GM12801 (cell line): ENCODE data around the gene RAB11FIP4.

Experiments
- TF ChIP-seq, protein P1 (sequence below): IDR thresholded peaks from one replicate; pipeline ENCODE4 v1.5.1; 2011; ENCODE audit warnings: control low read depth; ENCODE audit not compliant: insufficient read length; ENCODE audit errors: extremely low read depth

RAB11FIP4 gene

DNA sequence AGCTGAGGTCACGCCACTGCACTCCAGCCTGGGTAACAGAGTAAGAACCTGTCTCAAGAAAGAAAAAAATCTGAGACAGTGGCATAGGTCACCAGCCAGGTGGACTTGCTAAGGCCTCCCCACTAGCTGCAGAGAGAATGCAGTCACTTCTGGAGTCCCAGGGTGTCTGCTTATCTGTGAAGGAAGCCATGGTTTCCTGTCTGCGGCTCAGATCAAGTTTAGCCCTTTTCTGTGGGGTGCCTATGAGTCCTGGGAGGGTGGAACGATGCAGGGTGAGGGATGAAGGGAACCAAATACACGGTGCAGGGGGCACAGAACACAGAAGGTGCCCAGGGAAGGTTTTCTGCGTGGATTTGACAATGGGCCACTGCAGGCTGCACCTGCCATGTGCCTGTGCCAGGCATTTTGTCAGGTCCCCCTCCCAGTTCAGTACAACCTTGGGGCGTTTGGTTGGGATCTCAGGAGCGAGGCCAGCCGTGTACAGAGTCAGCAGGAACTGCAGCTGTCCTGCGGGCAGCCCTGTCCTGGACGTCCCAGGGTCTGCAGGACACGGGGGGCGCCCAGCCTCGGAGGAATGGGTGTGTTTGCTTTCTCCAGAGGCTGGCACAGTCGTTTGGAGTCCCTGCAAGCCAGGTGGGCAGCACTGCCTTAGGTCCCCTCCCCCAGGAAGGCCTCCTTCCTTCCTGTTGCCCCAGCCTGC, 41.8 kb downstream of the RAB11FIP4 start:
- TF ChIP-seq, protein P1, sequence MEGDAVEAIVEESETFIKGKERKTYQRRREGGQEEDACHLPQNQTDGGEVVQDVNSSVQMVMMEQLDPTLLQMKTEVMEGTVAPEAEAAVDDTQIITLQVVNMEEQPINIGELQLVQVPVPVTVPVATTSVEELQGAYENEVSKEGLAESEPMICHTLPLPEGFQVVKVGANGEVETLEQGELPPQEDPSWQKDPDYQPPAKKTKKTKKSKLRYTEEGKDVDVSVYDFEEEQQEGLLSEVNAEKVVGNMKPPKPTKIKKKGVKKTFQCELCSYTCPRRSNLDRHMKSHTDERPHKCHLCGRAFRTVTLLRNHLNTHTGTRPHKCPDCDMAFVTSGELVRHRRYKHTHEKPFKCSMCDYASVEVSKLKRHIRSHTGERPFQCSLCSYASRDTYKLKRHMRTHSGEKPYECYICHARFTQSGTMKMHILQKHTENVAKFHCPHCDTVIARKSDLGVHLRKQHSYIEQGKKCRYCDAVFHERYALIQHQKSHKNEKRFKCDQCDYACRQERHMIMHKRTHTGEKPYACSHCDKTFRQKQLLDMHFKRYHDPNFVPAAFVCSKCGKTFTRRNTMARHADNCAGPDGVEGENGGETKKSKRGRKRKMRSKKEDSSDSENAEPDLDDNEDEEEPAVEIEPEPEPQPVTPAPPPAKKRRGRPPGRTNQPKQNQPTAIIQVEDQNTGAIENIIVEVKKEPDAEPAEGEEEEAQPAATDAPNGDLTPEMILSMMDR = no peak

DNA sequence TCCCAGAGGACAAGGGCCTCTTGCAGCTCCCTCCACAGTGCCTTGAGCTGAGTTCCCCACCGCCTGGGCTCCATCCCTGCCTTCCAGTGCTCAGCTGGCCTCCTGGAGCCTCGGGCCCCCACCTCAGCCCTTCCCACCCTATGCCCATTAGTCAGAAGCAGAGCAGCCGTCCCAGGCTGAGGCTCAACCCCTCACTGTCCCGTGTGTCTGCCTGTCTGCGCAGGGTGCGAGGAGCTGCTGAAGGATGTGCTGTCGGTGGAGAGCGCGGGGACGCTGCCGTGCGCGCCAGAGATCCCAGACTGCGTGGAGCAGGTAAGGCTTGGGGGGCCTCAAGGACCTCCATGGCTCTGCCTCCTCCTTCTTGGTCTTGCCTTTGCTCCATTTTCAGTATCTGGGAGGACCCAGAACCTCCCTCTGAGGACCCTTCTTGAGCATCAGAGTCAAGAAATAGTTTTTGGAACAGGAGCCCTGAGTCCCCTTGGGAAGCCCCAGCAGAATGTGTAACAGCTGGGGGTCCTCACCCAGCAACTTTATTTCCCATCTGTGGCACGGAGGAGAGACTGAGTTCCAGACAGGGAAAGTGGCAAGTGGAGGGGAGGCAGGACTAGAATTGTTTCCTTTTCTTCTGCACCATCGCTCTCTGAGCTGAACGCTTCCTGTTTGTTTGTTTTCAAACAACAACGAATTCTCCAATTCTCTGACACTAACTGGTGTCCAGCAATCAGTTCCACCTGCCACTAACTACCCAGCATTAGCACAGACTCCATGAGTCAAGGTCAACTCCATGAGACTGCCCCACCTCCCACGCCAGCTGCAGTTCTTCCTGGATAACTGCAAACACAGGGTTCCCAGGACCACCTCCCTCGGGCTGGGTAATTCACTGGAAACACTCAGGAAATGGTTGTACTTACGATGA, 42.6 kb downstream of the RAB11FIP4 start:
- TF ChIP-seq, protein P1 = no peak

DNA sequence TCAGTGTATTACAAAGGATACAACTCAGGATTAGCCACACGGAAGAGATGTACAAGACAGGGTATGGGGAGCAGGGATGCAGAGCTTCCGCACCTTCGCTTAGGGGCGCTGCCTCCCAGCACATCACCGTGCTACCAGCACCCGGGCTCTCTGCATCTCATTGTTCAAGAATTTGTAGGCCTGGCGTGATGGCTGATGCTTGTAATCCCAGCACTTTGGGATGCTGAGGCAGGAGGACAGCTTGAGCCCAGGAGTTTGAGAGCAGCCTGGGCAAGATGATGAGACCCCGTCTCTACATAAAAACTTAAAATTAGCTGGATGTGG, 43.2 kb downstream of the RAB11FIP4 start:
- TF ChIP-seq, protein P1 = no peak

DNA sequence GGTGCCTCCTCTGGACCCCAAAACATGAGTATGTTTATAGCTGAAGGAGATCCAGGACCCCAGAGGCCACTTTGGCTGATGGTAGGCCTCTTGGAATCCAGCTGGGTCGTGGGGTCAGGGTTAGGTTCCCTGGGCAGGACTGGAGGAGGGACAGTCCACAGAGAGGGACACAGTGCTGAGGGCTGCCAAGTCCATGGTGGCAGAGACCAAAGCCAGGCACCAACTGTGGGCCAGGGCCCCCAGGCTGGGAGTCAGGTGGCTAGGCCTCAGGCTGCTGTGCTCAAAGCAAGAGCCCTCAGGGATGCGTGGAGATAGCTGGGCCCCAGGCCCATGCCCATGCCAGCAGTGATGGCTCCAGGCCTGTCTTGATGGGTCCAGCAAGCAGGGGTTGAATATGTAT, 44.1 kb downstream of the RAB11FIP4 start:
- TF ChIP-seq, protein P1 = no peak

DNA sequence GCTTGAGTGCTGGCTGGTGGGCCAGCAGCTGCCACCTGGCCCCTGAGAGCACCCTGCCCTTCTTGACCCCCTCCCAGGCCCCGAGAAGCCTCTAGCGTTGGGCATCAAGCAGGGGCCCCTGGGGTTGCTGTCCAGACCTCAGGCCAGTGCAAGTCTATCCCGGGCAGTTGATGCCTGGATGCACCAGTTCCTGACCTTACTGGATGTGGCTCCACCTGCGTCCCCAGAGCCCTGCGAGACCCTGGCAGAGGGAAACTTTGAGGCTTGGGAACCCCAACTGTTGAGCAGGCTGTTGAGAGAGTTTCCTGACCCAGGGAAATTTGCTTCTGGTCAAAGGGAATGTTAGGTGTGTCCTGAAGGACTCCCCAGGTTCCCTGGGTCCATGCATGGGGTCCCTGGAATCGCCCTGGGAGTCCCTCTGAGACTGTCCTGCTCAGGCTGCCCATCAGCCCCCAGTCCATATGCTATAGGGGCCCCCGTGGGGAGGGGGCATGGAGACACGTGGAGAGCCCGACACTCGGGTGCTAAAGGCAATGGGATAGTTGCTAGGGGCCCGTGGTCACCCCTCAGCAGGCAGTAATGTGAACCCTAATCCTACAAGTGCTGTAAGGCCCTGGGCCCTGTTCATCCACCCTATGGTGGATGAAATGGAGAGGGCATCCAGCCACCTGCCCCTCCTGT, 46.4 kb downstream of the RAB11FIP4 start:
- TF ChIP-seq, protein P1 = no peak

DNA sequence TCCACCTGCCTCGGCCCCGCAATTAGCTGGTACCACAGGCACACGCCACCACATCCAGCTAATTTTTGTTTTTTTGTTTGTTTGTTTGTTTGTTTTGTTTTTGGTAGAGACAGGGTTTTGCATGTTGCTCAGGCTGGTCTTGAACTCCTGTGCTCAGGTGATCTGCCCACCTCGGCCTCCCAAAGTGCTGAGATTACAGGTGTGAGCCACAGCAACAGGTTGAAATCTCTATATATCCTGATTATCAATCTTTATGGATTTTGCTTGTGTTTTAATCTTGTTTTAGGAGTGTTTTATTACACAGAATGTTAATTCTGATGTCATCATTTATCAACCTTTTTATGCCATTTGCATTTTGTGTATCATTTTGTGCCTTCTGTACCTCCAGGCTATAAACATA, 48.2 kb downstream of the RAB11FIP4 start:
- TF ChIP-seq, protein P1 = no peak

DNA sequence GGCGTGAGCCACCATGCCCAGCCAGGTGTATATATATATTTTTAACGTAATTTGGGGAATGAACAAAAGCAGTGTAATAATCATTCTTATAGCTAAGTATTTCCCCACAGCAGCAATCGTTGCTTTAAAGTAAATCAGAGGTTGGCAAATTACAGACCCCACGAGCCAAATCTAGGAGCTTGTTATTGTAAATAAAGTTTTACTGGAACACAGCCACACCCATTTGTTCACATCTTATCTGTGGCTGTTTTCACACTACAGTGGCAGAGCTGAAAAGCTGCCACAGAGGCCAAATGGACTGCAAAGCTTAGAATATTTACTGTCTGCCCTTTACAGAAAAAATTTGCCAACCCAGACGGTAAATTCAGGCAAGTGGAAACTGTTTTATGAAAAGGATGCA, 50.8 kb downstream of the RAB11FIP4 start:
- TF ChIP-seq, protein P1 = no peak
